ENCODE data around the gene LSM14B.

- TF ChIP-seq CTCF (conservative IDR thresholded peaks at IDR 0.05; ENCODE audit: low read depth, low read length), result no peak
- no peak for TF ChIP-seq EZH2 (IDR thresholded peaks at IDR 0.05; ENCODE audit: borderline replicate concordance, low read depth, low read length, poor library complexity, severe bottlenecking)
Measured at GRCh38 chr20:62151225-62151624, 28.9 kb downstream of the LSM14B start.
